Measurements from ENCODE around the gene VPS50.

The VPS50 gene, protein sequence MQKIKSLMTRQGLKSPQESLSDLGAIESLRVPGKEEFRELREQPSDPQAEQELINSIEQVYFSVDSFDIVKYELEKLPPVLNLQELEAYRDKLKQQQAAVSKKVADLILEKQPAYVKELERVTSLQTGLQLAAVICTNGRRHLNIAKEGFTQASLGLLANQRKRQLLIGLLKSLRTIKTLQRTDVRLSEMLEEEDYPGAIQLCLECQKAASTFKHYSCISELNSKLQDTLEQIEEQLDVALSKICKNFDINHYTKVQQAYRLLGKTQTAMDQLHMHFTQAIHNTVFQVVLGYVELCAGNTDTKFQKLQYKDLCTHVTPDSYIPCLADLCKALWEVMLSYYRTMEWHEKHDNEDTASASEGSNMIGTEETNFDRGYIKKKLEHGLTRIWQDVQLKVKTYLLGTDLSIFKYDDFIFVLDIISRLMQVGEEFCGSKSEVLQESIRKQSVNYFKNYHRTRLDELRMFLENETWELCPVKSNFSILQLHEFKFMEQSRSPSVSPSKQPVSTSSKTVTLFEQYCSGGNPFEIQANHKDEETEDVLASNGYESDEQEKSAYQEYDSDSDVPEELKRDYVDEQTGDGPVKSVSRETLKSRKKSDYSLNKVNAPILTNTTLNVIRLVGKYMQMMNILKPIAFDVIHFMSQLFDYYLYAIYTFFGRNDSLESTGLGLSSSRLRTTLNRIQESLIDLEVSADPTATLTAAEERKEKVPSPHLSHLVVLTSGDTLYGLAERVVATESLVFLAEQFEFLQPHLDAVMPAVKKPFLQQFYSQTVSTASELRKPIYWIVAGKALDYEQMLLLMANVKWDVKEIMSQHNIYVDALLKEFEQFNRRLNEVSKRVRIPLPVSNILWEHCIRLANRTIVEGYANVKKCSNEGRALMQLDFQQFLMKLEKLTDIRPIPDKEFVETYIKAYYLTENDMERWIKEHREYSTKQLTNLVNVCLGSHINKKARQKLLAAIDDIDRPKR

DNA sequence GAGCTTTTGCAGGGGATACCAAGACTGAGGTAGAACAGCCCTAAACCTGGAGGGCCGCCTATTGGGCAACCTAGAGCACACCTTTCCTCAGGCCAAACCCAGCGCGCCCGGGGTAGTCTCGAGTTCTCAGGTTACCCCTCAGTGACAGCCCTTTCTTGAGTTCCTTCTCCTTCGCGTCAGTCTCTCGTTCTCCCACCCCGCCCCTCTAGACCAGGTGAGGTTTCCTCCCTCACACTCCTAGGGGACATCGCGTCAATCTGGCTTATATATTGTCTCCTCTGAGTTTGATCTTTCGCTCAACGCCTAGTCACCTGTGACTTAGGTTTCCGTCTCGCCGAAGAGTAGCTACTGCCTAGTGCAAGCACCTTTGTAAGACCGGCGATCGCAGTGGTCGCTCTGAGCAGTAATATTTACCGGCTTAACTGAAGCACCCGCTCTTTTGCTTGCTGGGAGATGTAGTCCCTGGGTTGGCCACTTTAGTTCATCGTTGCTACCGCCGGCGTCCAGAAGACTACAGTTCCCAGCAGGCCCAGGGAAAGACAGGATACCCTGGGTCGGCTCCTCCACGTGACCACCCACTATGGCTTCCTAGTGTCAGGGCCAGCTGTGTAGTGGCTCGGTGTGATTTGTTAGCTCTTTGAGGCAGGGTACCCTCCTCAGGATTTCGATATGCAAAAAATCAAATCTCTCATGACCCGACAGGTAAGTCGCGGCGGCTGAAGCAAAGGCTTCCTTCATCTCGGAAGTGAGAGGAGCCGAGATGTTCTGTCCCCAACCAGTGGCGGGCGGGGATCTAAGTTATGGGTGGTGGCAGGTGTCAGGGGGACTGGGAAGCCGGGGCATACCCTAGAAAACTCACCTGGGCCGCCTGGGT is at the start of gene VPS50:
Gene VPS50 (plus strand): TSS at position 568 of the 874 bp plus-strand sequence. CDS start 102 bp downstream, at position 670.
- H3K27me3 ChIP-seq (ENCODE audit: control insufficient read depth, insufficient read depth, low read length): no peaks in the 10 kb centered on the region
- H3K4me3 ChIP-seq (ENCODE audit: low read depth, low read length): peak within 1 kb of the TSS; percentile 95
- peak within 1 kb of the TSS; percentile 50; the same call in 1 of the 2 replicates for H3K9ac ChIP-seq (ENCODE audit: low read depth, low read length)
- H3K27ac ChIP-seq (ENCODE audit: low read depth, low read length): peak within 1 kb of the TSS; percentile 87
- no peaks in the 10 kb centered on the region for H3K36me3 ChIP-seq (ENCODE audit: control insufficient read depth, insufficient read depth, low read length)
- peaks cover 5% of the 10 kb centered on the region; the same call in 1 of the 2 replicates for H3K4me1 ChIP-seq (ENCODE audit: control insufficient read depth, insufficient read depth, low read length)
- H3K9me3 ChIP-seq (ENCODE audit: control insufficient read depth, insufficient read depth, low read length): no peaks in the 10 kb centered on the region

DNA sequence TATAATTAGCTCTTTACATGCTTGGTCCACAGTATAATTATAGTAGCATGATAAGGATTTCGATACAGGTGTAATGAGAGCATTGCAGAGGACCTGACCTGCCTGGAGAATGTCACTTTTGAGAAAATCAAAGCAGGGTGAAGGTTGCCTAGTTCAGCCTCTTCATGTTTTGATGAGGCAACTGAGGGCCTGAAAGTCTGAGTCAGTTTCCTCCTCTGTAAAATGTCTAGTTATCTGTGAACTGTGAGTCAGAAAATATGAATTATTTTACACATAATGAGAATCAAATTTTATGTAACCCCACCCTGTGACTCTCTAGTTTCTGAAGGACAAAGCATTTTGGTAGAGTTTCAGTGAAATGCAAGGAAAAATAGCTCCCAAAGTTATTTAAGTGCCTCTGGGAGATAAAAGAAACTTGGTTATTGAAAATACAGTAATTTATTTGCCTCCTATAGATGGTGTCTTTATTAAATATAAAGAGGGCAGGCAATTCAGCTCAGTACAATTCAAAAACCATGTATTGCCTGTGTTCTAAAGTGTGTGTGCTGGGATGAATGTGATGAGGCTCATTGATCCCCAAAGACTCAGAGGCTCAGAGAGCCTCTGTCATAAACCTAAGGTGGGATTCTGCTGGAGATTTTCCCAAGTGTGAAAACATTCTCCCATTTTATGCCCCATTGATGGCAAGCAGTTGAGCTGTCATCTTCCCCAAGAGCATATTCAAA is 46.7 kb upstream of the VPS50 start:
- Histone ChIP-seq H3K36me3 (ENCODE audit: control insufficient read depth, insufficient read depth, low read length) (no peaks in the 10 kb centered on the region), H3K27me3 (ENCODE audit: control insufficient read depth, insufficient read depth, low read length) (no peaks in the 10 kb centered on the region; the same call in 1 of the 2 replicates), H3K27ac (ENCODE audit: low read depth, low read length) (no peak overlapping the region), H3K4me1 (ENCODE audit: control insufficient read depth, insufficient read depth, low read length) (no peaks in the 10 kb centered on the region), H3K4me3 (ENCODE audit: low read depth, low read length) (no peak overlapping the region), H3K9ac (ENCODE audit: low read depth, low read length) (no peak overlapping the region), H3K9me3 (ENCODE audit: control insufficient read depth, insufficient read depth, low read length) (no peaks in the 10 kb centered on the region)

DNA sequence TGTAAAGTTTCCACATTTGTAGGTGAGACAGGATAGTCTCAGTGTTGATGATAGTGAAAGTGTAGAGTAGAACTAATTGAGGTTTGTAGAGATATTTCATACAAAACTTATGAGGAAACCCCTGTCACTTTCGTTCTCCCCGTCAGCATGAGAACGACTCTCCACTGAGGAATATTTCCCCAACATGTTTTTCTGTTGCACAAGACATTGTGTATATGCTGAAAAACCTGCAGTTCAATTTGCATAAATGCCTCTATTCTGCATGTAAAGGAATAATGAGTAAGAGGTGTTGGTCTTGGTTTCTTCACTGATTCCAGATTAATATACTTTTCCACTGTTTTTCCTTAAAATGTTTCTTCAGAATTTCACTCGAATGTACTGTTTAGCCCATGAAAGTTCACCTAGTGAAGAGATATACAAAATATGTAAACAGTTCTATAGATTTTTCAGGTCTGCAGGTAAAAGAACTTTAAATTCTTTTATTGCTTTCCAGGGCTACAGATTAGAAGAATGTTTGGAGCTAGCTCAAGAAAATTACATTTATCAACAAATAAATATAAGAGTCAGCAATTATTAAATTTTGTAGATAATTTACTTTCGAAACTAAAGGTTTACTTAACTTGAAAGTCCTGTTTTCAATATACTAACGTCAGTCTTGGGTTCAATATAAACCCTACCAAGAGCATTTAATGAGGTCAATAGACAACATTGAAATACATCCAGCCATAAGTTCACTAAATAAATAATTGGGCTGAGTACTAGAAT is 43.1 kb upstream of the VPS50 start:
- H3K36me3 ChIP-seq (ENCODE audit: control insufficient read depth, insufficient read depth, low read length): no peaks in the 10 kb centered on the region
- no peaks in the 10 kb centered on the region for H3K27me3 ChIP-seq (ENCODE audit: control insufficient read depth, insufficient read depth, low read length)
- no peak overlapping the region for H3K27ac ChIP-seq (ENCODE audit: low read depth, low read length)
- no peak overlapping the region for H3K9ac ChIP-seq (ENCODE audit: low read depth, low read length)
- no peaks in the 10 kb centered on the region for H3K4me1 ChIP-seq (ENCODE audit: control insufficient read depth, insufficient read depth, low read length)
- no peaks in the 10 kb centered on the region for H3K9me3 ChIP-seq (ENCODE audit: control insufficient read depth, insufficient read depth, low read length)
- no peak overlapping the region for H3K4me3 ChIP-seq (ENCODE audit: low read depth, low read length)

DNA sequence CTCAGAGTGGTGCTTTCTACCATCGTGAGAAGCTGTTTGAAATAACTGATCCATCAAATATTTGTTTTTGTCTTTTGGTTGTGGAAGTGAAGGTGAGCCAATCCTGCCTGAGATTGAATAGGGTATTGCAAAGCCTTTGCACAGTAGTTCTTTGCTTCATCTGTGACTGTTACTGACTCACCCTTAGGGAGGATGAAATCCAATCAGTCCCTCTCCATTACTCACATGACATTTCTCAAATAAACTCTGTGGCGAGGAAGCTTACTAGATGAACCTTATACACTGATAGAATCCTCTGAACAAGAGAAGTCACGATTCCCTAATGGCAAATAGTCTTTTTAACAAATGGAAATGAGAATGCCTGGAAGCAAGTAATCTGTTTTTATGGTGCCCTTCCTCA is 37.8 kb upstream of the VPS50 start:
- H3K36me3 ChIP-seq (ENCODE audit: control insufficient read depth, insufficient read depth, low read length): no peaks in the 10 kb centered on the region
- no peaks in the 10 kb centered on the region for H3K27me3 ChIP-seq (ENCODE audit: control insufficient read depth, insufficient read depth, low read length)
- no peak overlapping the region for H3K9ac ChIP-seq (ENCODE audit: low read depth, low read length)
- H3K9me3 ChIP-seq (ENCODE audit: control insufficient read depth, insufficient read depth, low read length): no peaks in the 10 kb centered on the region
- no peak overlapping the region for H3K4me3 ChIP-seq (ENCODE audit: low read depth, low read length)
- H3K27ac ChIP-seq (ENCODE audit: low read depth, low read length): no peak overlapping the region
- no peaks in the 10 kb centered on the region for H3K4me1 ChIP-seq (ENCODE audit: control insufficient read depth, insufficient read depth, low read length)

DNA sequence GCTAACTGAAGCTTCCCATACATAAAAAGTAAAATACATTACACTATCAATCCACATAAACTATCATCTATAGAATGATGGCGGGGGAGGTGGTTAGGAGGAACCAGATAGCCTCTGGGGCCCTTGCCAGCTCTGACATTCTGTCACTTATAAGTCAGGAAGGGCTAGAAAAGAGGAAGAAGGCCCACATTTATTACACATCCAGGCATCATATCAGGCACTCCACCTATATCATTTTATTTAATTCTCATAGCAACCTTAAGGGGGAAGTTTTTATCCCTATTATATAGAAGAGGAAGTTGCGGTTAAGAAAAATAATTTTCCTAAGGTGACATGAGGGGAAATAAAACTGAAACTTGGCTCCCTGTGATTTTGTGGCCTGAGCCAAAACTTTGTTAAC is 35.8 kb upstream of the VPS50 start:
- Histone ChIP-seq H3K27me3 (ENCODE audit: control insufficient read depth, insufficient read depth, low read length) (no peaks in the 10 kb centered on the region), H3K4me1 (ENCODE audit: control insufficient read depth, insufficient read depth, low read length) (no peaks in the 10 kb centered on the region), H3K27ac (ENCODE audit: low read depth, low read length) (no peak overlapping the region), H3K36me3 (ENCODE audit: control insufficient read depth, insufficient read depth, low read length) (no peaks in the 10 kb centered on the region), H3K9ac (ENCODE audit: low read depth, low read length) (no peak overlapping the region), H3K9me3 (ENCODE audit: control insufficient read depth, insufficient read depth, low read length) (no peaks in the 10 kb centered on the region), H3K4me3 (ENCODE audit: low read depth, low read length) (no peak overlapping the region)

DNA sequence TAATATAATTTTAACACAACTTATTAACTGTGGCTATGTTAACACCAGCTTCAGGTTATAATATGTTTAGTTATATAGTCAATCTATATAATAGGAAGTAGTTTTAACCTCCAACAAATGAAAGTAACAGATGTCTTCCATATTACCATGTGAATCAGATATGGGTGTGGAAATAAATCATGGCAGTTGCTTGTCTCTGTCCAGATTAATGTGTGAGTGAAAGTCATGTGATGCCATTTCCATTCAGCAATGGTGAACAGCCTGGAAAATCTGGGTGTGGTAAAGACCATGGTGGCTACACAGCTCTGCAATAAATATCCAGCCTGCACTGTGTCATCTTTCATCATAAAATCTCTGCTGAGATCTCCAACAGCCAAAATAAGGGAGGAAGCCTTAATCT is 33.7 kb upstream of the VPS50 start:
- Histone ChIP-seq H3K4me1 (ENCODE audit: control insufficient read depth, insufficient read depth, low read length) (no peaks in the 10 kb centered on the region), H3K27ac (ENCODE audit: low read depth, low read length) (no peak overlapping the region), H3K9me3 (ENCODE audit: control insufficient read depth, insufficient read depth, low read length) (no peaks in the 10 kb centered on the region), H3K9ac (ENCODE audit: low read depth, low read length) (no peak overlapping the region), H3K36me3 (ENCODE audit: control insufficient read depth, insufficient read depth, low read length) (no peaks in the 10 kb centered on the region), H3K4me3 (ENCODE audit: low read depth, low read length) (no peak overlapping the region), H3K27me3 (ENCODE audit: control insufficient read depth, insufficient read depth, low read length) (no peaks in the 10 kb centered on the region)

DNA sequence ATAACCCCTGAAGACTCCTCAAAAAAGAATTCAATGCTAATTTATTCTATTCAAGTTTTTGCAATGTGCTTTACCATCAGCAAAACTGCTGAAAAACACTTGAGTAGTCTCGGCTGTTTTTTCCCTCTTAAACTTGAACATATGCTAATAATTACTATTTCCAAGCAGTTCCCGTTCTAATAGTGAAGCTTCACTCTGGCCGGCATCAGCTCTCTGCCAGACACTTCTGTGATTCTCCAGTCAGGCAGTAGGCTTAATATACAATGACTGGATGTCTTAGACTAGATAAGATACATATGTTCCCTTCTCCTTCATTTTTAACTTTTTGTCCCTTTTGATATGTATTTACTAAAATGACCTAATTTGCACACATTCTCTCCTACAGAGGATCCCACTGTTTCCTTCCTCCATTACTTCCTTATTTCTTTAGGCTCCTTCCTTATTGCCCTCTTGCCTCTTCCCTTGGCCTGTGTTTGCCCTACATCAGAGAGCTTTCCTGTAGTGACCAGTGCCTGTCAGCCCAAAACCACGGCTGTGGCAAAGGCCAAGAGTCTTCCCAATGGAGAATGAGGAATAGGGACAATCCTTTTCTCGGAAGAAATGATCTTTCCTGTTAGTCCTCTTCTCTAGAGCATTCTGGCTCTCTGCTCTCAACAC is 29.4 kb upstream of the VPS50 start:
- Histone ChIP-seq H3K36me3 (ENCODE audit: control insufficient read depth, insufficient read depth, low read length) (no peaks in the 10 kb centered on the region), H3K27ac (ENCODE audit: low read depth, low read length) (no peak overlapping the region), H3K27me3 (ENCODE audit: control insufficient read depth, insufficient read depth, low read length) (no peaks in the 10 kb centered on the region), H3K4me1 (ENCODE audit: control insufficient read depth, insufficient read depth, low read length) (no peaks in the 10 kb centered on the region), H3K9ac (ENCODE audit: low read depth, low read length) (no peak overlapping the region), H3K4me3 (ENCODE audit: low read depth, low read length) (no peak overlapping the region), H3K9me3 (ENCODE audit: control insufficient read depth, insufficient read depth, low read length) (no peaks in the 10 kb centered on the region)

DNA sequence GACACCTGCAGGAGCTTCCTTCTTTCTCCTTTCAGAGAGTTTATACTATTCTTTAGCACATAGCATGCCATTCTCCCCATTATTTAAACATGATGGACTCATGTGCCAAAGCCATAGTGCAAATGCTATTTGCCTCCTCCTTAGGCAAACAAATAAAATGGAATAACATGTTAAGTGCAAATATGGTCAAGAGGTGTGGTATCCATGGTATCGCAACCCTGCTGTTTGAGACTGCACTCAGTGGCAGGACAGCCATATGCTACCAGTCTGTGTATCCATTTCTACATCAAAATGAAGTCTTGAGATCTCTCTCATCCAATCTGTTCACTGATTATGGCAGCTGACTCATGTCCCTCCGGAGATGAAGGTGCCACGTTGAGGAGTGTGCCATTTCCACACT is 28.7 kb upstream of the VPS50 start:
- no peaks in the 10 kb centered on the region for H3K36me3 ChIP-seq (ENCODE audit: control insufficient read depth, insufficient read depth, low read length)
- no peaks in the 10 kb centered on the region for H3K9me3 ChIP-seq (ENCODE audit: control insufficient read depth, insufficient read depth, low read length)
- H3K27me3 ChIP-seq (ENCODE audit: control insufficient read depth, insufficient read depth, low read length): no peaks in the 10 kb centered on the region
- no peak overlapping the region for H3K27ac ChIP-seq (ENCODE audit: low read depth, low read length)
- no peaks in the 10 kb centered on the region for H3K4me1 ChIP-seq (ENCODE audit: control insufficient read depth, insufficient read depth, low read length)
- no peak overlapping the region for H3K4me3 ChIP-seq (ENCODE audit: low read depth, low read length)
- no peak overlapping the region for H3K9ac ChIP-seq (ENCODE audit: low read depth, low read length)

DNA sequence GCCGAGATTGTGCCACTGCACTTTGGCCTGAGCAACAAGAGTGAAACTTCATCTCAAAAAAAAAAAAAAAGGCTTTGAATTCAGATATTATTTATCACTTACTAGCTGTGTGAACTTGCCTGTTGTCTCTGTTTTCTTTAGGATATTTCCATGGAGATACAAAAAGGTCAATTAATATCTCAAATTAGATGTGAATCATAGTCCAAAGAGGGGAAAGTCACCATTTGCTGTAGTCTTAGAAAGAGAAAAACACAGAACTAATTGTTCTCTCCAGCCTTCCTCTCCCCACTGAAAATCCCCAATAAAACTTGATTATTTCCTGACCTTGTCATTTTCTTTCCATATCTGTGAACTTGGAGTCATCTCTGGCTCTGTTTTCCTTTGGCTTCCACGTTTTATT is 27.1 kb upstream of the VPS50 start:
- Histone ChIP-seq H3K4me3 (ENCODE audit: low read depth, low read length) (no peak overlapping the region), H3K9me3 (ENCODE audit: control insufficient read depth, insufficient read depth, low read length) (no peaks in the 10 kb centered on the region), H3K4me1 (ENCODE audit: control insufficient read depth, insufficient read depth, low read length) (no peaks in the 10 kb centered on the region), H3K27me3 (ENCODE audit: control insufficient read depth, insufficient read depth, low read length) (no peaks in the 10 kb centered on the region), H3K36me3 (ENCODE audit: control insufficient read depth, insufficient read depth, low read length) (no peaks in the 10 kb centered on the region), H3K9ac (ENCODE audit: low read depth, low read length) (no peak overlapping the region), H3K27ac (ENCODE audit: low read depth, low read length) (no peak overlapping the region)

All from HUES48 (cell line).